HepG2 (cell line): ENCODE results near the gene USP40. TPM values are rescaled to one million over a fixed set of nuclear protein-coding genes. Genes with fewer than 3 reads are reported as not detected.

Source experiments
- ATAC-seq: fragments of 200-7000 bp; cut with Tn5 transposase; 3 replicates; pipeline ENCODE4 v1.9.1; 2020; ENCODE audit warnings: mild to moderate bottlenecking, moderate library complexity
- BruUV-seq: library from RNA; stranded (reverse); fragments of 400-500 nt; replicated peaks from 2 replicates; lab custom pipeline; 2021; lab: Mats Ljungman, UMichigan
- CTCF ChIA-PET: fragments of 300-600 bp; formaldehyde crosslinking; extraction: SDS; loops from one replicate; lab custom pipeline; 2021; ENCODE audit warnings: low total read pairs, inconsistent platforms, low intra/inter-chr PET ratio; lab: Yijun Ruan, JAX
- POLR2A ChIA-PET: fragments of 350-600 bp; sonication (Branson Sonifier 250); formaldehyde crosslinking; loops from one replicate; lab custom pipeline; 2020; ENCODE audit warnings: antibody characterized with exemption, inconsistent platforms; lab: Yijun Ruan, JAX
- DNase-seq: peaks from one replicate; pipeline ENCODE4 v3.0.0-alpha.2; 2015; ENCODE audit warnings: low spot score
- FAIRE-seq: peaks from 3 replicates; lab custom pipeline; 2011; peaks lifted over from hg19 to GRCh38; lab: Jason Lieb, UNC
- H2AFZ ChIP-seq: one replicate; pipeline ENCODE4 v1.6.1; 2011; ENCODE audit warnings: low read length, inconsistent platforms
- H3K27ac ChIP-seq: fragments of 300-600 bp; 3 replicates; pipeline ENCODE4 v1.8.0; 2011; ENCODE audit warnings: mixed run types, mild to moderate bottlenecking, mixed read lengths, low read length, inconsistent platforms; ENCODE audit not compliant: insufficient read depth; ENCODE audit errors: extremely low read length
- H3K27me3 ChIP-seq, 2 experiments: fragments of 200-600 bp in 1 of 2; 2 replicates in 1 of 2; 3 replicates in 1 of 2; pipeline versions ENCODE4 v1.6.0 to v1.8.0; 2011; ENCODE audit warnings: low read length in 2 of 2, mild to moderate bottlenecking in 2 of 2, moderate library complexity in 2 of 2, inconsistent platforms in 1 of 2; ENCODE audit not compliant: insufficient read depth in 2 of 2, control insufficient read depth in 1 of 2
- H3K36me3 ChIP-seq, 2 experiments: fragments of 200-600 bp in 1 of 2; replicated peaks in 1 of 2; 2 replicates in 1 of 2; 3 replicates in 1 of 2; pipeline versions ENCODE4 v1.5.1 to v1.8.0; 2011; ENCODE audit warnings: low read length in 2 of 2, inconsistent platforms in 1 of 2; ENCODE audit not compliant: insufficient read depth in 2 of 2, control insufficient read depth in 1 of 2
- H3K4me1 ChIP-seq: 2 replicates; pipeline ENCODE4 v1.5.1; 2012; ENCODE audit warnings: low read length, inconsistent platforms; ENCODE audit not compliant: insufficient read depth
- H3K4me2 ChIP-seq: 2 replicates; pipeline ENCODE4 v1.6.0; 2011; ENCODE audit warnings: low read depth, low read length, inconsistent platforms
- H3K4me3 ChIP-seq, 3 experiments: fragments of 200-600 bp in 1 of 3; sonication (generic), shearing (Covaris generic) in 1 of 3; replicated peaks in 1 of 3; 2 replicates each; pipeline ENCODE4 v1.5.1; 2011 to 2016; ENCODE audit warnings: low read length in 3 of 3, inconsistent platforms in 2 of 3, low read depth in 2 of 3, mild to moderate bottlenecking in 2 of 3, control low read depth in 1 of 3, mixed read lengths in 1 of 3; ENCODE audit not compliant: insufficient read depth in 1 of 3
- H3K79me2 ChIP-seq: one replicate; pipeline ENCODE4 v1.6.1; 2011; ENCODE audit warnings: low read length, inconsistent platforms; ENCODE audit not compliant: insufficient read depth
- H3K9ac ChIP-seq: 2 replicates; pipeline ENCODE4 v1.6.0; 2011; ENCODE audit warnings: mild to moderate bottlenecking, low read depth, low read length, inconsistent platforms; ENCODE audit not compliant: insufficient read depth
- H3K9me3 ChIP-seq: 2 replicates; pipeline ENCODE4 v1.5.1; 2012; ENCODE audit warnings: mild to moderate bottlenecking, low read length
- H4K20me1 ChIP-seq: 2 replicates; pipeline ENCODE4 v1.6.0; 2011; ENCODE audit warnings: inconsistent platforms, mild to moderate bottlenecking, low read length, moderate library complexity; ENCODE audit not compliant: insufficient read depth
- ARNT ChIP-seq: fragments of 450-650 bp; IDR thresholded peaks from 2 replicates; pipeline ENCODE4 v1.6.1; 2017
- CBFB ChIP-seq: sonication (generic); formaldehyde crosslinking; IDR thresholded peaks from 2 replicates; pipeline ENCODE4 v1.4.0; 2020; ENCODE audit warnings: missing genetic modification reagents
- DRAP1 ChIP-seq: IDR thresholded peaks from 2 replicates; pipeline ENCODE4 v1.6.1; 2016; ENCODE audit warnings: missing genetic modification reagents, missing compliant biosample characterization
- ETS1 ChIP-seq: sonication (generic); formaldehyde crosslinking; IDR thresholded peaks from 2 replicates; pipeline ENCODE4 v1.4.0; 2020; ENCODE audit warnings: missing genetic modification reagents
- REXO4 ChIP-seq: sonication (generic); formaldehyde crosslinking; IDR thresholded peaks from 2 replicates; pipeline ENCODE4 v1.8.0; 2022; ENCODE audit warnings: missing genetic modification reagents, mild to moderate bottlenecking, borderline replicate concordance
- ZBTB21 ChIP-seq: sonication (generic); formaldehyde crosslinking; IDR thresholded peaks from 2 replicates; pipeline ENCODE4 v1.4.0; 2020; ENCODE audit warnings: missing genetic modification reagents
- ZFP36L2 ChIP-seq: sonication (generic); formaldehyde crosslinking; IDR thresholded peaks from 2 replicates; pipeline ENCODE4 v1.4.0; 2020; ENCODE audit warnings: missing genetic modification reagents
- ZNF552 ChIP-seq: sonication (generic); formaldehyde crosslinking; IDR thresholded peaks from 2 replicates; pipeline ENCODE4 v1.9.0; 2022; ENCODE audit warnings: missing genetic modification reagents, mild to moderate bottlenecking, borderline replicate concordance
- ZNF570 ChIP-seq: sonication (generic); formaldehyde crosslinking; IDR thresholded peaks from 2 replicates; pipeline ENCODE4 v1.4.0; 2020; ENCODE audit warnings: mild to moderate bottlenecking, missing genetic modification reagents, borderline replicate concordance
- ZNF672 ChIP-seq: sonication (generic); formaldehyde crosslinking; IDR thresholded peaks from 2 replicates; pipeline ENCODE4 v1.8.1; 2022; ENCODE audit warnings: missing genetic modification reagents
- ZNF678 ChIP-seq: sonication (generic); formaldehyde crosslinking; IDR thresholded peaks from 2 replicates; pipeline ENCODE4 v1.4.0; 2020; ENCODE audit warnings: mild to moderate bottlenecking, missing genetic modification reagents
- ZNF713 ChIP-seq: sonication (generic); formaldehyde crosslinking; IDR thresholded peaks from 2 replicates; pipeline ENCODE4 v1.4.0; 2020; ENCODE audit warnings: mild to moderate bottlenecking, missing genetic modification reagents
- ZNF740 ChIP-seq: sonication (generic); formaldehyde crosslinking; IDR thresholded peaks from 2 replicates; pipeline ENCODE4 v1.4.0; 2020; ENCODE audit warnings: missing genetic modification reagents
- ZNF776 ChIP-seq: sonication (generic); formaldehyde crosslinking; IDR thresholded peaks from 2 replicates; pipeline ENCODE4 v1.4.0; 2020; ENCODE audit warnings: mild to moderate bottlenecking, missing genetic modification reagents
- ZNF788 ChIP-seq: sonication (generic); formaldehyde crosslinking; IDR thresholded peaks from 2 replicates; pipeline ENCODE4 v1.5.0; 2020; ENCODE audit warnings: mild to moderate bottlenecking, missing genetic modification reagents, borderline replicate concordance
- WGBS: methylation state at CpG from one replicate; pipeline ENCODE4 v1.1.6; 2017; ENCODE audit warnings: low lambda C conversion rate; 5-methylcytosine and 5-hydroxymethylcytosine counted together
- in situ Hi-C: cut with HindIII; loops from 2 replicates; pipeline ENCODE4 v1.10.0; 2017; ENCODE audit warnings: low pct_unique_long_range_greater_than_20kb; ENCODE audit not compliant: extremely low pct_ligation_motif_present
- intact Hi-C: fragments of 100-400 bp; cut with micrococcal nuclease; formaldehyde crosslinking; loops from one replicate; pipeline ENCODE4 v1.10.0; 2022; ENCODE audit not compliant: unreplicated experiment
- polyA plus RNA-seq, 8 experiments: library from polyadenylated mRNA; depleted of rRNA in 3 of 8; stranded (reverse) in 7 of 8; unstranded in 1 of 8; fragments of >200 nt; fragmentation: Illumina TruSeq in 4 of 8; extraction: Trizol in 4 of 8; gene quantifications; 2 replicates each; pipeline versions ENCODE4 v1.2.1 to v1.2.3, GENCODE V29; 2011 to 2016; ENCODE audit warnings: low read depth in 4 of 8, missing spikeins in 1 of 8, mixed read lengths in 1 of 8; ENCODE audit not compliant: insufficient read depth in 1 of 8
- total RNA-seq, 5 experiments: library from RNA; depleted of rRNA; stranded (reverse); fragments of >200 nt; fragmentation: Illumina TruSeq; extraction: Trizol; gene quantifications; 2 replicates each; pipeline ENCODE4 v1.2.3, GENCODE V29; 2016; ENCODE audit warnings: low read depth in 1 of 5

Gene USP40
- total and polyA plus RNA-seq, 2 of the 13 experiments (the other 11 are each of a cell fraction or from before 2014, with no cell fraction given) = 41.0 to 46.3 TPM

GRCh38 chr2:233457356-233457755 lies 109.2 kb downstream of the USP40 start:
- peaks cover 20% of the 10 kb centered on the region for H3K4me1 ChIP-seq
- peaks cover 38 to 75% of the 10 kb centered on the region in 2 experiments for H3K36me3 ChIP-seq
- POLR2A ChIA-PET = no interaction called here
- no peak overlapping the region for H3K4me3 ChIP-seq
- WGBS = 94% methylated on average over 5 of the region's 5 CpGs
- no peaks in the 10 kb centered on the region for H3K79me2 ChIP-seq
- no peak for FAIRE-seq
- no peak overlapping the region for H3K4me2 ChIP-seq
- no peak overlapping the region for H3K27ac ChIP-seq
- CTCF ChIA-PET = no interaction called here
- in situ Hi-C loops = no loop called here
- no peak overlapping the region for H3K9ac ChIP-seq
- H3K27me3 ChIP-seq = no peaks in the 10 kb centered on the region
- no peak for DNase-seq
- no TSS peak for BruUV-seq
- TF ChIP-seq CBFB (CRISPR knock-in tag) = no peak
- TF ChIP-seq REXO4 (CRISPR knock-in tag) = no peak
- no peak for TF ChIP-seq ZNF776
- TF ChIP-seq ZNF713 (CRISPR knock-in tag) = no peak
- TF ChIP-seq ZNF570 (CRISPR knock-in tag) = no peak
- TF ChIP-seq ZNF678 = no peak
- no peak for TF ChIP-seq DRAP1 (CRISPR knock-in tag)
- no peak for TF ChIP-seq ZNF552 (CRISPR knock-in tag)
- no peak for TF ChIP-seq ZNF672 (CRISPR knock-in tag)
- TF ChIP-seq ZBTB21 = no peak
- no peak for TF ChIP-seq ZNF740 (CRISPR knock-in tag)
- no peak for TF ChIP-seq ETS1 (CRISPR knock-in tag)
- no peak for TF ChIP-seq ZFP36L2 (CRISPR knock-in tag)
- TF ChIP-seq ARNT = no peak
- no peak for TF ChIP-seq ZNF788 (CRISPR knock-in tag)
- ATAC-seq = no peak
- intact Hi-C loops = no loop called here
- no peaks in the 10 kb centered on the region for H3K9me3 ChIP-seq
- no peak overlapping the region for H2AFZ ChIP-seq
- H4K20me1 ChIP-seq = no peaks in the 10 kb centered on the region
